Measurements from ENCODE around the gene FBXL5. TPM values are rescaled to one million over a fixed set of nuclear protein-coding genes. Genes with fewer than 3 reads are reported as not detected.

FBXL5 gene, protein sequence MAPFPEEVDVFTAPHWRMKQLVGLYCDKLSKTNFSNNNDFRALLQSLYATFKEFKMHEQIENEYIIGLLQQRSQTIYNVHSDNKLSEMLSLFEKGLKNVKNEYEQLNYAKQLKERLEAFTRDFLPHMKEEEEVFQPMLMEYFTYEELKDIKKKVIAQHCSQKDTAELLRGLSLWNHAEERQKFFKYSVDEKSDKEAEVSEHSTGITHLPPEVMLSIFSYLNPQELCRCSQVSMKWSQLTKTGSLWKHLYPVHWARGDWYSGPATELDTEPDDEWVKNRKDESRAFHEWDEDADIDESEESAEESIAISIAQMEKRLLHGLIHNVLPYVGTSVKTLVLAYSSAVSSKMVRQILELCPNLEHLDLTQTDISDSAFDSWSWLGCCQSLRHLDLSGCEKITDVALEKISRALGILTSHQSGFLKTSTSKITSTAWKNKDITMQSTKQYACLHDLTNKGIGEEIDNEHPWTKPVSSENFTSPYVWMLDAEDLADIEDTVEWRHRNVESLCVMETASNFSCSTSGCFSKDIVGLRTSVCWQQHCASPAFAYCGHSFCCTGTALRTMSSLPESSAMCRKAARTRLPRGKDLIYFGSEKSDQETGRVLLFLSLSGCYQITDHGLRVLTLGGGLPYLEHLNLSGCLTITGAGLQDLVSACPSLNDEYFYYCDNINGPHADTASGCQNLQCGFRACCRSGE
- 38.9 and 43.1 TPM in 2 replicates for total RNA-seq (2014; rRNA removed; shearing (Covaris generic))

DNA sequence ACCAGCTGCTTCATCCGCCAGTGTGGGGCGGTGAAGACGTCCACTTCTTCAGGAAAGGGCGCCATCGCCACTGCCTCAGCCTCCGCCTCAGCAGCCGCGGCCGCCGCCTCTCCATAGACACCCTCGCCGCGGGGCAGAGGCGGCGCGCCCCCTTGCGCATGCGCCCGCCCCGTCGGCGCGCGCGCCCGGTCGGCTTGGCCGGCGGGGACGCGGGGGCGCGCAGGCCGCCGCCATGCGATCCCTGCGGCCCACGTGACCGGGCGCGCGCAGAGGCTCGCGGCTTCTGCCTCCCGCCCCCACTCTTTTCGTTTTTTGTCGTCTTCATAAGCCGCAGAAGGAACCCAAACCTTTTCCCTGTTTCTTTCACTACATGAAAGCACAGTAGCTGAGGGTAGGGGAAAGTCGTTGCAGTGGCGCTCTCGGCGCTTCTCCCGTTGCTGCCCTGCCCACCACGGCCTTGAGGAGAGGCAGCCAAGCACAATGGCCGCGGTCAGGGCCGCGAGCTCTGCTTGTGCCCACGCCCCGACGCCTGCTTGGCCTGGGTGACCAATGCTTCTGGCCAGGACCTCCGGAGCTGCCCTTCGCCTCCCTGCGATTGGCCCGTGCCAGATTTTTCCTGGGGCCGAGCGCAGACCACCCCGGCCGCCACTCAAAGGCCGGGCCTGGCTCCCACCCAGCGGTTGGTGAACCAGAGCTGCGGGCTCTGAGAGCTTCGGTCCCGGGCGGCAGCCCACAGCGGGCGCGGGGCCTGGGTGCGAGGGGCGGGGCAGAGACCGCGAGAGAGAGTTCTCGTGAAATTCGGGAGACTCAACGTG, at the start of gene FBXL5:
TSS of gene FBXL5 (minus strand) at position 135 of the 815 bp plus-strand sequence. CDS start at position 65, 70 bp downstream.
- peak; percentile 79 for DNase-seq (ENCODE audit: low spot score)
- in situ Hi-C loops (cut with HindIII; ENCODE audit: low sequenced_read_pairs), result no loop called here

- in situ Hi-C loops (cut with HindIII; ENCODE audit: low sequenced_read_pairs), result no loop called here
- DNase-seq (ENCODE audit: low spot score), result no peak
Observed at GRCh38 chr4:15704129-15704528, 49.0 kb upstream of the FBXL5 start.

GRCh38 chr4:15703439-15703838, 48.3 kb upstream of the FBXL5 start:
- in situ Hi-C loops (cut with HindIII; ENCODE audit: low sequenced_read_pairs), result no loop called here
- no peak for DNase-seq (ENCODE audit: low spot score)

- no peak for DNase-seq (ENCODE audit: low spot score)
- in situ Hi-C loops (cut with HindIII; ENCODE audit: low sequenced_read_pairs), result no loop called here
Observed at GRCh38 chr4:15702941-15703403, 47.8 kb upstream of the FBXL5 start, which contains the start of gene BST1. TSS of gene BST1 (plus strand) at chr4:15703065. CDS start at chr4:15703145, 80 bp downstream.

DNA sequence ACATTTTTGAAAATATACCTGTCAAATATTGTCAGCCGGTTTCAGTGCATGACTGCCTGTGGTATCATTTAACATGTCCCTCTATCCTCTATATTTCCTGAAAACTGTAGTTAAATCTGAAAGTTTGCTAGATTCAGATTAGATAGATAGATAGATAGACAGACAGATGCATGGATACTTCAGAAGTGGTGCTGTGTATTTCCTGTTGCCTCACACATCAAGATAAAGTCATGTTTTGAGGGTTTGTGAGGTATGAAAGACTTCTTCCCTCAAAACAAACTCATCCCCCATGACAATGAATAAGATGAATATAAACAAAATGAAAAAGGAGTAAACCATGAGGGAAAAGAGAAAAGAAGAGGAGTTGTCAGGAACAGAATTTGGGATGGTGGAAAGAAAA, 41.7 kb upstream of the FBXL5 start:
- DNase-seq (ENCODE audit: low spot score), result no peak
- in situ Hi-C loops (cut with HindIII; ENCODE audit: low sequenced_read_pairs), result no loop called here

- no peak for DNase-seq (ENCODE audit: low spot score)
Observed at GRCh38 chr4:15695729-15696128, 40.6 kb upstream of the FBXL5 start.

DNA sequence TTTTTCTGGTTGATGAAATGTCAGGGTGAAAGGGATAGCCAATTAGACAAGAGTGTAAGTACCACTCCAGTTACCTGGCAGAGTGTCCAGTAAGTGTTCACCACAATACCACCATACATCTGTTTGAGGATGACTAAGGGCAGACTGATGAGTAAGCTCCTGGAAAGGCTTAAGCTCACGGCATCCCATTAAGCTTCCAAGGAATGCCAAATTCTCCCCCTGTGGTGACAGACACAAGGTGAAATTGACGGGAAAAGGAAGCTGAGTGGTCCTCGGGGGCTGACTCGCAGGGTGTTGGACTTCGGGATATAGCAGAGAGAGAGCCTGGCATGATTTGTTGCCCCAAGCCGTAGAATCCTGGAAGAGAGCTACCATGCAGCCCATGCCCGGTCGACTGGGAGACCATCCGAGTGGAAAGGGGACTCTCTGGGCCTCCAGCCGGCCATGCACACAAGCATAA, 40.1 kb upstream of the FBXL5 start:
- in situ Hi-C loops (cut with HindIII; ENCODE audit: low sequenced_read_pairs), result no loop called here
- no peak for DNase-seq (ENCODE audit: low spot score)

More at GRCh38 chr4:15695729-15696128, 40.6 kb upstream of the FBXL5 start:
- in situ Hi-C loops (cut with HindIII; ENCODE audit: low sequenced_read_pairs), result no loop called here

- no peak for DNase-seq (ENCODE audit: low spot score)
- in situ Hi-C loops (cut with HindIII; ENCODE audit: low sequenced_read_pairs), result no loop called here
Observed at GRCh38 chr4:15694431-15694830, 39.3 kb upstream of the FBXL5 start.

DNA sequence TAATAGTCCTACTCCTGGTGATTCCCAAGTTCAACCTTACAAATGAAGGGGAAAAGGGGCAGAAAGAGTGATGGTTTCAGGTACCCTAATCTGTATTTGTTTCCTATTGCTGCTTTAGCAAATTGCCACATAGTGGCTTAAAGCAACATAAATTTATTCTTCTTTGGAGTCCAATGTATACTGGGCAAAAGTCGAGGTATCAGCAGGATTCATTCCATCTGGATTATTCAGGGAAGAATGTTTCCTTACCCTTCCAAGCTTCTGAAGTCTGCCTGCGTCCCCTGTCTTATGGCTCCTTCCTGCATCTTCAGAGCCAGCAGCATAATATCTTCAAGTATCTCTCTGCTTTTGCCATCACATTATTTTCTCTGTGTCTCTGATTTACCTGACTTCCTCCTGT, 37.4 kb upstream of the FBXL5 start:
- in situ Hi-C loops (cut with HindIII; ENCODE audit: low sequenced_read_pairs), result no loop called here
- DNase-seq (ENCODE audit: low spot score), result no peak

DNA sequence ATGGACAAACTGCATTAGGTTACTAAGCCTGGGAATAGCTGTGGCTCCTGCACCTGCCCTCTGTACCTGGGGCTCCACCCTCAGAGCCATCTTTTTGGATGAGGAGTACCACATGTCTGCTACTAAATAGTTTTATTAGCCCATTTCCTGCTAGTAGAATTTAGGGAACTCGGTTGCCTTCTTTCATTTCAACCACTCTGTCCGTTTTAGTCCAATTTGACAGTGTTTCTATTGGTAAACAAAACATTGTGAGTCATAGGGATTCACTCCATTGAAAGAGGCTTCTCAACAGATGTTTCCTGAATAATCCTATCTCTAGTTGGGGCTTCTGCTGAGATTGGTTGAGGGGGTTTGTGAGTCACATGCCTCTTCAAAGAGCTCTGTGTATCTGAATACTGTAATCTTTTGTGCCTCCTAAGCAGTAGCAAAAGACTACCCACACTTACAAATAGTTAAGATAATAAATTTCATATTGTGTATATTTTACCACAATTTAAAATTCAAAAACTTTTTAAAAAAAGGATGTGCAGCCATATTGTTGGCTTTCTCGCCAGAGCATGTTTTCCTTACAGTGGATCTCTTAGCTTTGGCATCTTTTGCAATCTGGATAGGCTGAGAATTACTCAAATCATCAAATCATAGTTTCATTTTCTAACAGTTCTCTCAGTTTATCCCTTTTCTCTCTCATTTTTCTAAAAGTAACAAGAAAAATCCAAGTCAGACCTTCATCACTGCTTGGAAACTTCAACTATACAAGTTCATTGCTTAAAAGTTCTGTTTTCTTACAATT, 36.4 kb upstream of the FBXL5 start:
- in situ Hi-C loops (cut with HindIII; ENCODE audit: low sequenced_read_pairs), result no loop called here
- DNase-seq (ENCODE audit: low spot score), result no peak

GRCh38 chr4:15690020-15690809, 35.1 kb upstream of the FBXL5 start:
- in situ Hi-C loops (cut with HindIII; ENCODE audit: low sequenced_read_pairs), result no loop called here
- no peak for DNase-seq (ENCODE audit: low spot score)

- no peak for DNase-seq (ENCODE audit: low spot score)
- in situ Hi-C loops (cut with HindIII; ENCODE audit: low sequenced_read_pairs), result no loop called here
Observed at GRCh38 chr4:15689540-15689939, 34.4 kb upstream of the FBXL5 start.

- in situ Hi-C loops (cut with HindIII; ENCODE audit: low sequenced_read_pairs), result no loop called here
- no peak for DNase-seq (ENCODE audit: low spot score)
Observed at GRCh38 chr4:15688051-15688450, 32.9 kb upstream of the FBXL5 start.

- no peak for DNase-seq (ENCODE audit: low spot score)
- in situ Hi-C loops (cut with HindIII; ENCODE audit: low sequenced_read_pairs), result no loop called here
Observed at GRCh38 chr4:15684498-15684897, 29.3 kb upstream of the FBXL5 start.

GRCh38 chr4:15683143-15683495, 28.0 kb upstream of the FBXL5 start:
- in situ Hi-C loops (cut with HindIII; ENCODE audit: low sequenced_read_pairs), result no loop called here
- DNase-seq (ENCODE audit: low spot score), result no peak

- DNase-seq (ENCODE audit: low spot score), result no peak
- in situ Hi-C loops (cut with HindIII; ENCODE audit: low sequenced_read_pairs), result no loop called here
Observed at GRCh38 chr4:15682242-15683142, 27.3 kb upstream of the FBXL5 start.
